Measurements from ENCODE around the gene SMOC2. TPM values are rescaled to one million over a fixed set of nuclear protein-coding genes. Genes with fewer than 3 reads are reported as not detected.

SMOC2 gene
- total RNA-seq, 1 experiment from 2014 or later = not detected

GRCh38 chr6:168709390-168709789 is 268.4 kb downstream of the SMOC2 start:
- DNase-seq (ENCODE audit: low read depth) = no peak

DNA sequence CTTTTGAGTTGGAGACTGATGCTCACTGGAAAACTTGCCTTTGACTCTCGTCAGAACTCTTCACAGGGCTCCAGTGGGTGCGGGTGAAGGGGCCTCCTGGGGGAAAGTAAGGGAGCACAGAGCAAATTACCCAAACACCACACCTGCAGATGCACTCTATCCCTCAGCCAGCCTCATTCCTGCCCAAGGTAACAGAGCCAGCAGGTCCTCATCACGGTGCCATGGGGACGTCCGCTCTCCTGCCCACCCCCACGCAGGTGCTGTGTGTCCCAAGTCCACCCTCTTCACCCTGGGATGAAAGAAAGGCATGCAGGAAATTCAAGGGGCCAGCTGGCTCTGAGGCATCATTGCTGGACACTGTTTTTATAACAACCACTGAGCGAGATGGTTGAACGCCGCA is 269.0 kb downstream of the SMOC2 start:
- DNase-seq (ENCODE audit: low read depth) = no peak

DNA sequence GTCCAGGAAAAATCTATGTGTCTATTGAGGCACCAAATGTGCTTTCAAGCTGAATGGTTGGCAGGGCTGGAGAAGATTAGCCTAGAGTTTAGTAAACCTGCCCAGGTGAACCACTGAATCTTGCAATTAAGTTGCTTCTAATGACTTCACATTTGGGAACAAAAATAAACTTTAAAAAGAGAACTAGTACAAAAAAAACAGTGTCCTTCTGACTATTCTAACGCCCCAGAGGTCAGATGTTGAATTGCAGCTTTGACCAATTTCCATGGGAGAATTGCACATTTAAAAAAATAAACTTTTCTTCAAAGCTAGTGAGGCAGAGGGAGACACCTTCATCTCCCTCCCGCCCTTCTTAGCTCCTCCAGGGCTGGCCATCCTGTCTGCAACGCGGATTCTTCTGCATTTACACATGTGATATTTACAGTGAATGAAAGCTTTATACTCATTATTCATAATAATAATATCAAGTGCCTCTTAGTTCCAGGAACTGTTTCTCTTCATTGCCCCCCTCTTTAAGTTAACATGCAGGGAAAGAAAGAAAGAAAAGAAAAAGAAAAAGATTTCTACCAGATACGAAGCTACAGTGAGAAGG is 270.2 kb downstream of the SMOC2 start:
- DNase-seq (ENCODE audit: low read depth) = no peak

- no peak for DNase-seq (ENCODE audit: low read depth)
Observed at GRCh38 chr6:168711666-168712300, 270.8 kb downstream of the SMOC2 start.

GRCh38 chr6:168712993-168713392 is 272.0 kb downstream of the SMOC2 start:
- no peak for DNase-seq (ENCODE audit: low read depth)

GRCh38 chr6:168713839-168714238 is 272.9 kb downstream of the SMOC2 start:
- DNase-seq (ENCODE audit: low read depth) = no peak

DNA sequence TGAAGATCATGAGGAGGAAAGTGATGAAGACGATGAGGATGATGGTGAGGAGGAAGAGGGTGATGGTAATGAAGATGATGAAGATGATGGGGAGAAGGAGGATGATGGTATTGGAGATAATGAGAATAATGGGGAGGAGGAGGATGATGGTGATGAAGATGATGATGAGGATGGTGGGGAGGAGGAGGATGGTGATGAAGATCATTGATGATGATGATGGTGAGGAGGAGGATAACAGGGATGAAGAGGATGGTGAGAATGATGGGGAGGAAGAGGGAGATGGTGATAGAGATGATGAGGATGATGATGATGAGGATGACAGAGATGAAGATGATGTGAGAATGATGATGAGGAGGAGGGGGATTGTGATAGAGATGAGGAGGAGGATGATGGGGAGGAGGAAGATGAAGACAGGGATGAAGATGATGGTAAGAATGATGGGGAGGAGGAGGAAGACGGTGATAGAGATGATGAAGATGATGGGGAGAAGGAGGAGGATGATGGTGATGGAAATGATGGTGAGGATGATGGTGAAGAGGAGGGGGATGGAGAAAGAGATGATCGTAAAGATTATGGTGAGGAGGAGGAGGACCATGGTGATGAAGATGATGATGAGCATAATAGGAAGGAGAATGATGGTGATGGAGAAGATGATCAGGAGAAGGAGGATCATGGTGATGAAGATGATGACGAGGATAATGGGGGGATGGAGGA is 273.7 kb downstream of the SMOC2 start:
- no peak for DNase-seq (ENCODE audit: low read depth)

- no peak for DNase-seq (ENCODE audit: low read depth)
Observed at GRCh38 chr6:168715643-168716481, 274.9 kb downstream of the SMOC2 start.

- no peak for DNase-seq (ENCODE audit: low read depth)
Observed at GRCh38 chr6:168716581-168716980, 275.6 kb downstream of the SMOC2 start.

DNA sequence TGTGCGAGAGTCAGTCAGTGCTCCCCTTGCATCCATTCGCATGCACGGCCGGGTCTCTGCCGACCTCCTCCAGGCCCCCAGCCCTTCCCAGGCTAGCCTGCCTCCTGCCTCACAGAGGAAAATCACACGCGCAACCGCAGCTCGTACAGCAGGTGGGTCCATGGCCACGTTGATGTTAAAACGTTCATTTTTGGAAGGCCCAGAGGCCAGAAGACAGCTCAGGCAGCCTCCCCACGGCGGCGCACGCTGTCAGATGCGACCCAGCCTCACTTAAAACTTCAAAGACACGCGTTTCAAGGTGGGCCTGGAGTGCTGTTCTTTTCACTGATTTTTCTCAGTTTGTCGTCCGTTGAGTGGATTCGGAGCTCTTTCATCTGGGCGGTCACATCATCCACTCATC is 276.5 kb downstream of the SMOC2 start:
- no peak for DNase-seq (ENCODE audit: low read depth)

Other genes starting within 250 kb of the SMOC2 start
- not detected in 2 replicates for gene DACT2, start 121.4 kb upstream of the SMOC2 start, total RNA-seq (2014; rRNA removed; shearing (Covaris generic))